Measurements from ENCODE around the gene MYMX. TPM values are rescaled to one million over a fixed set of nuclear protein-coding genes. Genes with fewer than 3 reads are reported as not detected.

MYMX gene
- total RNA-seq, 1 experiment from 2014 or later, result not detected

DNA sequence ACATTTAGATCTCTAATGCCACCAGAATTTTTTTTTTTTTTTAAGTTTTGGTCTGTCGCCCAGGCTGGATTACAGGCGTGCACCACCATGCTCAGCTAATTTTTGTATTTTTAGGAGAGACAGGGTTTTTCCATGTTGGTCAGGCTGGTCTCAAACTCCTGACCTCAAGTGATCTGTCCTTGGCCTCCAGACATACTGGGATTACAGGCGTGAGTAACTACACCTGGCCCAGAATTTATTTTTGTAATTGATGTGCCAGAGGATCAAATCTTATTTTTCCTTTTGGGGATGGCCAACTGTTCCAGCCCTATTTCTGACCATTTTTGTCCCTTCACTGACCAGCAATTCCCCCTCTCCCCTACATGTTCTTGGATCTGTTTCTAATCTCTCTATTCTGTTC, 18.0 kb upstream of the MYMX start:
- TF ChIP-seq EZH2 (IDR thresholded peaks at IDR 0.05; ENCODE audit: low read length, unreplicated experiment), result no peak
- TF ChIP-seq EZH2phosphoT487 (IDR thresholded peaks at IDR 0.05; ENCODE audit: borderline replicate concordance, low read length), result no peak
- TF ChIP-seq, protein P1, sequence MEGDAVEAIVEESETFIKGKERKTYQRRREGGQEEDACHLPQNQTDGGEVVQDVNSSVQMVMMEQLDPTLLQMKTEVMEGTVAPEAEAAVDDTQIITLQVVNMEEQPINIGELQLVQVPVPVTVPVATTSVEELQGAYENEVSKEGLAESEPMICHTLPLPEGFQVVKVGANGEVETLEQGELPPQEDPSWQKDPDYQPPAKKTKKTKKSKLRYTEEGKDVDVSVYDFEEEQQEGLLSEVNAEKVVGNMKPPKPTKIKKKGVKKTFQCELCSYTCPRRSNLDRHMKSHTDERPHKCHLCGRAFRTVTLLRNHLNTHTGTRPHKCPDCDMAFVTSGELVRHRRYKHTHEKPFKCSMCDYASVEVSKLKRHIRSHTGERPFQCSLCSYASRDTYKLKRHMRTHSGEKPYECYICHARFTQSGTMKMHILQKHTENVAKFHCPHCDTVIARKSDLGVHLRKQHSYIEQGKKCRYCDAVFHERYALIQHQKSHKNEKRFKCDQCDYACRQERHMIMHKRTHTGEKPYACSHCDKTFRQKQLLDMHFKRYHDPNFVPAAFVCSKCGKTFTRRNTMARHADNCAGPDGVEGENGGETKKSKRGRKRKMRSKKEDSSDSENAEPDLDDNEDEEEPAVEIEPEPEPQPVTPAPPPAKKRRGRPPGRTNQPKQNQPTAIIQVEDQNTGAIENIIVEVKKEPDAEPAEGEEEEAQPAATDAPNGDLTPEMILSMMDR (conservative IDR thresholded peaks at IDR 0.05; ENCODE audit: low read depth, low read length), result no peak
- POLR2A ChIA-PET (ENCODE audit: unreplicated experiment), result no interaction called here

DNA sequence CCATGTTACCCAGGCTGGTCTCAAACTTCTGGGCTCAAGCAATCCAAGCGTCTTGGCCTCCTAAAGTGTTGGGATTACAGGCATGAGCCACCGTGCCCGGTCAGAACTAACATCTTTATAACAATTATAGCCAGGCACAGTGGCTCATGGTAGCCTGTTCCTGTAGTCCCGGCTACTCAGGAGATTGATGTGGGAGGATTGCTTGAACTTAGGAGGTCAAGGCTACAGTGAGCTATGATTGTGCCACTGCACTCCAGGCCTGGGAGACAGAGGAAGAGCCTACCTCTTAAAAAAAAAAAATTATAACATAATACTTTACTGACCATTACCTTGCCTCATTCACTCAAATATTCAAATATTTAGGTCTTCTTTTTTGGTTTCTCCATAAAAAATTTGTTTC, 16.8 kb upstream of the MYMX start:
- POLR2A ChIA-PET (ENCODE audit: unreplicated experiment), result interaction anchor here (0.6 kb wide), 1 partner anchor 24 kb away, joined by 3 read pairs; the partner anchor contains the start of gene SLC29A1
- intact Hi-C loops (cut with micrococcal nuclease), result no loop called here
- CTCF ChIA-PET, result no interaction called here
- no peak overlapping the region for H3K4me3 ChIP-seq (ENCODE audit: low read length)
- ATAC-seq, result no peak
- no peaks in the 10 kb centered on the region for H3K36me3 ChIP-seq (ENCODE audit: low read depth, low read length)
- no peak overlapping the region for H3K9ac ChIP-seq (ENCODE audit: low read length)
- H2AFZ ChIP-seq (ENCODE audit: low read length), result no peak overlapping the region
- DNase-seq, result no peak
- H3K27ac ChIP-seq (ENCODE audit: low read length), result no peak overlapping the region
- no peaks in the 10 kb centered on the region for H3K9me3 ChIP-seq (ENCODE audit: low read length)
- H4K20me1 ChIP-seq (ENCODE audit: low read length), result no peaks in the 10 kb centered on the region
- no peak overlapping the region for H3K4me2 ChIP-seq (ENCODE audit: low read length)
- no peaks in the 10 kb centered on the region for H3K79me2 ChIP-seq (ENCODE audit: low read length)
- peaks cover 15% of the 10 kb centered on the region for H3K4me1 ChIP-seq (ENCODE audit: insufficient read depth, low read length)
- BruUV-seq (replicated peaks), result no TSS peak
- H3K9me2 ChIP-seq (replicated peaks; ENCODE audit: low read length), result no peaks in the 10 kb centered on the region
- H3F3A ChIP-seq (ENCODE audit: low read length, unreplicated experiment), result no peaks in the 10 kb centered on the region
- no peaks in the 10 kb centered on the region for H3K27me3 ChIP-seq (ENCODE audit: low read length)
- TF ChIP-seq, protein P1 (conservative IDR thresholded peaks at IDR 0.05; ENCODE audit: low read depth, low read length), result no peak
- no peak for TF ChIP-seq EZH2 (IDR thresholded peaks at IDR 0.05; ENCODE audit: low read length, unreplicated experiment)
- TF ChIP-seq EZH2phosphoT487 (IDR thresholded peaks at IDR 0.05; ENCODE audit: borderline replicate concordance, low read length), result no peak

More for the DNA sequence above, 18.0 kb upstream of the MYMX start:
- no peak overlapping the region for H3K9ac ChIP-seq (ENCODE audit: low read length)
- no peaks in the 10 kb centered on the region for H3K27me3 ChIP-seq (ENCODE audit: low read length)
- intact Hi-C loops (cut with micrococcal nuclease), result no loop called here
- no peak overlapping the region for H3K27ac ChIP-seq (ENCODE audit: low read length)
- peaks cover 7% of the 10 kb centered on the region; the same call in 1 of the 2 replicates for H3K4me1 ChIP-seq (ENCODE audit: insufficient read depth, low read length)
- H3K36me3 ChIP-seq (ENCODE audit: low read depth, low read length), result no peaks in the 10 kb centered on the region
- no peak overlapping the region for H3K4me2 ChIP-seq (ENCODE audit: low read length)
- no peak for DNase-seq
- BruUV-seq (replicated peaks), result no TSS peak
- H3F3A ChIP-seq (ENCODE audit: low read length, unreplicated experiment), result no peaks in the 10 kb centered on the region
- H3K9me3 ChIP-seq (ENCODE audit: low read length), result no peaks in the 10 kb centered on the region
- CTCF ChIA-PET, result no interaction called here
- H2AFZ ChIP-seq (ENCODE audit: low read length), result no peak overlapping the region
- H3K4me3 ChIP-seq (ENCODE audit: low read length), result no peak overlapping the region
- no peaks in the 10 kb centered on the region for H3K9me2 ChIP-seq (replicated peaks; ENCODE audit: low read length)
- no peaks in the 10 kb centered on the region for H3K79me2 ChIP-seq (ENCODE audit: low read length)
- H4K20me1 ChIP-seq (ENCODE audit: low read length), result no peaks in the 10 kb centered on the region
- ATAC-seq, result no peak

DNA sequence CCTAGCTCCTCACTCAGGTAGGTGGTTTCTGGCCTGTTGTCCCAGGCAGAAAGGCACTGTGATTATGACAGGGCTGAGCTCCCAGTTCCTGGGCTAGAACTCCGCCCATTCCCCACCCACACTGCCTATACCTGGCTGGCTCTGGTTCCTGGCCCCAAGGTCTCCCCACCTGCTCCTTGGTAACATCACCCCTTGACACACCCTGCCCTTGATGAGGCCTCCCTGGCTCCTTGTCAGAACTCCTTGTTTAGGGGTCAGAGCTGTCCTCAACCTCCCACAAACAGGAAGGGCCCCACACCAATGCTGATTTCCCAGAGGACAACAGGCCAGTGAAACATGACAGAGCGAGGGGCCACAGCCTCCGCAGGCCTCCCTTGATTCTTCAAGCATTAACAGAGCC, 15.5 kb upstream of the MYMX start:
- POLR2A ChIA-PET (ENCODE audit: unreplicated experiment), result interaction anchor here (0.6 kb wide), 1 partner anchor 469 kb away, joined by 6 read pairs; no protein-coding TSS in a partner anchor
- peaks cover 15% of the 10 kb centered on the region for H3K4me1 ChIP-seq (ENCODE audit: insufficient read depth, low read length)
- no peaks in the 10 kb centered on the region for H3K27me3 ChIP-seq (ENCODE audit: low read length)
- no peaks in the 10 kb centered on the region for H4K20me1 ChIP-seq (ENCODE audit: low read length)
- H3K4me3 ChIP-seq (ENCODE audit: low read length), result no peak overlapping the region
- no TSS peak for BruUV-seq (replicated peaks)
- H3K4me2 ChIP-seq (ENCODE audit: low read length), result no peak overlapping the region
- H3K9me2 ChIP-seq (replicated peaks; ENCODE audit: low read length), result no peaks in the 10 kb centered on the region
- no peak for DNase-seq
- H3K36me3 ChIP-seq (ENCODE audit: low read depth, low read length), result no peaks in the 10 kb centered on the region
- H3K27ac ChIP-seq (ENCODE audit: low read length), result no peak overlapping the region
- no peak for ATAC-seq
- H3K9ac ChIP-seq (ENCODE audit: low read length), result no peak overlapping the region
- CTCF ChIA-PET, result no interaction called here
- no peak for TF ChIP-seq EZH2 (IDR thresholded peaks at IDR 0.05; ENCODE audit: low read length, unreplicated experiment)
- TF ChIP-seq, protein P1 (conservative IDR thresholded peaks at IDR 0.05; ENCODE audit: low read depth, low read length), result no peak
- no peak for TF ChIP-seq EZH2phosphoT487 (IDR thresholded peaks at IDR 0.05; ENCODE audit: borderline replicate concordance, low read length)
- H3K9me3 ChIP-seq (ENCODE audit: low read length), result no peaks in the 10 kb centered on the region
- intact Hi-C loops (cut with micrococcal nuclease), result no loop called here
- H2AFZ ChIP-seq (ENCODE audit: low read length), result no peak overlapping the region
- no peaks in the 10 kb centered on the region for H3F3A ChIP-seq (ENCODE audit: low read length, unreplicated experiment)
- H3K79me2 ChIP-seq (ENCODE audit: low read length), result no peaks in the 10 kb centered on the region

All from PC-3 (cell line).